Measurements from ENCODE around the gene LRRC28. TPM values are rescaled to one million over a fixed set of nuclear protein-coding genes. Genes with fewer than 3 reads are reported as not detected.

The LRRC28 gene
- total and polyA plus RNA-seq, 9 of the 15 experiments (the other 6 are each of a cell fraction or from before 2014, with no cell fraction given), result 5.5 to 17.4 (median 7.9) TPM

DNA sequence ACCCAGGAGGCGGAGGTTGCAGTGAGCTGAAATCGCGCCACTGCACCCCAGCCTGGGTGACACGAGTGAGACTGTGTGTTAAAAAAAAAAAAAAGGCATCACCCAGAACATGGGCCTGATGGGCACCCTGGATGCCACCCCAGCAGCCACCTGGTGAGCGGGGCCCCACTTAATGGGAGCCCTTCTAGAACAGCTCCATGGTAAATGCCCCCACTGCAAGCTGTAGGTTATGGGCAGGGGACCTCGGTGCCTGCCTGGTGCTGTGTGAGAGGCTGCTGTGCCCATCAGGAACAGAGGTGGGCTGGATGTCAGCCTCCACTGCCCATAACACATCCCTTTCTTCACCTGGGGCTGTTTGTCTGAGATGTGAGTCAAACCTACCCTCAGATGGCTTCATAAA lies 158.3 kb downstream of the LRRC28 start (continued):
- TF ChIP-seq, protein P1, sequence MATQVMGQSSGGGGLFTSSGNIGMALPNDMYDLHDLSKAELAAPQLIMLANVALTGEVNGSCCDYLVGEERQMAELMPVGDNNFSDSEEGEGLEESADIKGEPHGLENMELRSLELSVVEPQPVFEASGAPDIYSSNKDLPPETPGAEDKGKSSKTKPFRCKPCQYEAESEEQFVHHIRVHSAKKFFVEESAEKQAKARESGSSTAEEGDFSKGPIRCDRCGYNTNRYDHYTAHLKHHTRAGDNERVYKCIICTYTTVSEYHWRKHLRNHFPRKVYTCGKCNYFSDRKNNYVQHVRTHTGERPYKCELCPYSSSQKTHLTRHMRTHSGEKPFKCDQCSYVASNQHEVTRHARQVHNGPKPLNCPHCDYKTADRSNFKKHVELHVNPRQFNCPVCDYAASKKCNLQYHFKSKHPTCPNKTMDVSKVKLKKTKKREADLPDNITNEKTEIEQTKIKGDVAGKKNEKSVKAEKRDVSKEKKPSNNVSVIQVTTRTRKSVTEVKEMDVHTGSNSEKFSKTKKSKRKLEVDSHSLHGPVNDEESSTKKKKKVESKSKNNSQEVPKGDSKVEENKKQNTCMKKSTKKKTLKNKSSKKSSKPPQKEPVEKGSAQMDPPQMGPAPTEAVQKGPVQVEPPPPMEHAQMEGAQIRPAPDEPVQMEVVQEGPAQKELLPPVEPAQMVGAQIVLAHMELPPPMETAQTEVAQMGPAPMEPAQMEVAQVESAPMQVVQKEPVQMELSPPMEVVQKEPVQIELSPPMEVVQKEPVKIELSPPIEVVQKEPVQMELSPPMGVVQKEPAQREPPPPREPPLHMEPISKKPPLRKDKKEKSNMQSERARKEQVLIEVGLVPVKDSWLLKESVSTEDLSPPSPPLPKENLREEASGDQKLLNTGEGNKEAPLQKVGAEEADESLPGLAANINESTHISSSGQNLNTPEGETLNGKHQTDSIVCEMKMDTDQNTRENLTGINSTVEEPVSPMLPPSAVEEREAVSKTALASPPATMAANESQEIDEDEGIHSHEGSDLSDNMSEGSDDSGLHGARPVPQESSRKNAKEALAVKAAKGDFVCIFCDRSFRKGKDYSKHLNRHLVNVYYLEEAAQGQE (IDR thresholded peaks at IDR 0.05; ENCODE audit: borderline replicate concordance), result no peak
- TF ChIP-seq, protein P1 (CRISPR knock-in tag; IDR thresholded peaks at IDR 0.05; ENCODE audit: low read depth), result no peak

- no peak for FAIRE-seq
- in situ Hi-C loops (cut with MboI), result no loop called here
- no peak for ATAC-seq
- TF ChIP-seq, protein P2, sequence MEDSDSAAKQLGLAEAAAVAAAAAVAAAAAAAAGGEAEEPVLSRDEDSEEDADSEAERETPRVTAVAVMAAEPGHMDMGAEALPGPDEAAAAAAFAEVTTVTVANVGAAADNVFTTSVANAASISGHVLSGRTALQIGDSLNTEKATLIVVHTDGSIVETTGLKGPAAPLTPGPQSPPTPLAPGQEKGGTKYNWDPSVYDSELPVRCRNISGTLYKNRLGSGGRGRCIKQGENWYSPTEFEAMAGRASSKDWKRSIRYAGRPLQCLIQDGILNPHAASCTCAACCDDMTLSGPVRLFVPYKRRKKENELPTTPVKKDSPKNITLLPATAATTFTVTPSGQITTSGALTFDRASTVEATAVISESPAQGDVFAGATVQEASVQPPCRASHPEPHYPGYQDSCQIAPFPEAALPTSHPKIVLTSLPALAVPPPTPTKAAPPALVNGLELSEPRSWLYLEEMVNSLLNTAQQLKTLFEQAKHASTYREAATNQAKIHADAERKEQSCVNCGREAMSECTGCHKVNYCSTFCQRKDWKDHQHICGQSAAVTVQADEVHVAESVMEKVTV (CRISPR knock-in tag; IDR thresholded peaks at IDR 0.05), result no peak
- TF ChIP-seq MTA1 (IDR thresholded peaks at IDR 0.05; ENCODE audit: borderline replicate concordance) (no peak), PCBP2 (IDR thresholded peaks at IDR 0.05; ENCODE audit: low read depth, low read length, poor library complexity, severe bottlenecking) (no peak), MIER1 (IDR thresholded peaks at IDR 0.05; ENCODE audit: low read depth) (no peak), EP300 (IDR thresholded peaks at IDR 0.05; ENCODE audit: low read length) (no peak), MYBL2 (IDR thresholded peaks at IDR 0.05; ENCODE audit: low read depth) (no peak), MYBL2 (CRISPR knock-in tag; IDR thresholded peaks at IDR 0.05; ENCODE audit: borderline replicate concordance) (no peak)
- TF ChIP-seq, protein P3, sequence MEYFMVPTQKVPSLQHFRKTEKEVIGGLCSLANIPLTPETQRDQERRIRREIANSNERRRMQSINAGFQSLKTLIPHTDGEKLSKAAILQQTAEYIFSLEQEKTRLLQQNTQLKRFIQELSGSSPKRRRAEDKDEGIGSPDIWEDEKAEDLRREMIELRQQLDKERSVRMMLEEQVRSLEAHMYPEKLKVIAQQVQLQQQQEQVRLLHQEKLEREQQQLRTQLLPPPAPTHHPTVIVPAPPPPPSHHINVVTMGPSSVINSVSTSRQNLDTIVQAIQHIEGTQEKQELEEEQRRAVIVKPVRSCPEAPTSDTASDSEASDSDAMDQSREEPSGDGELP (CRISPR knock-in tag; IDR thresholded peaks at IDR 0.05; ENCODE audit: borderline replicate concordance), result no peak
These were observed 159.2 kb downstream of the LRRC28 start for GRCh38 chr15:99410477-99410876.

More at GRCh38 chr15:99410477-99410876, 159.2 kb downstream of the LRRC28 start:
- ChIA-PET POLR2A (interaction anchor here (1.6 kb wide), 1 partner anchor 159 kb away, joined by 3 read pairs; the partner anchor contains the start of gene LRRC28), CTCF (ENCODE audit: low intra/inter-chr PET ratio) (no interaction called here)
- Histone ChIP-seq H3K9me1 (ENCODE audit: control insufficient read depth, insufficient read depth, low read length) (no peaks in the 10 kb centered on the region), H3K9me3 (replicated peaks; ENCODE audit: control insufficient read depth, insufficient read depth, low read depth, low read length) (no peaks in the 10 kb centered on the region), H2AFZ (ENCODE audit: low read depth, low read length) (no peak overlapping the region), H3K36me3 (ENCODE audit: control insufficient read depth, insufficient read depth, low read length) (no peaks in the 10 kb centered on the region), H3K4me2 (ENCODE audit: insufficient read depth, low read length) (no peak overlapping the region), H3K4me1 (replicated peaks in 1 of 2; ENCODE audit: control insufficient read depth in 2 of 2, insufficient read depth in 2 of 2, low read length in 2 of 2) (no peaks in the 10 kb centered on the region; a peak in 2 of 5 replicates), H3K4me3 (no peak overlapping the region), H4K20me1 (replicated peaks; ENCODE audit: control insufficient read depth, insufficient read depth, low read length) (peaks cover 10% of the 10 kb centered on the region; the same call in 1 of the 2 replicates), H3K27ac (ENCODE audit: extremely low read depth, low read depth, low read length) (no peak overlapping the region), H3K27me3 (ENCODE audit: control insufficient read depth in 2 of 2, insufficient read depth in 2 of 2, low read length in 2 of 2) (peaks cover 13 to 70% of the 10 kb centered on the region in 2 experiments; a peak in 4 of 5 replicates), H3K9ac (ENCODE audit: insufficient read depth in 1 of 2, low read depth in 2 of 2, low read length in 2 of 2) (no peak overlapping the region), H3K79me2 (ENCODE audit: control insufficient read depth, insufficient read depth, low read length) (no peaks in the 10 kb centered on the region)
- intact Hi-C loops (cut with micrococcal nuclease), result no loop called here
- no peak for DNase-seq (ENCODE audit: extremely low read depth in 1 of 4, low spot score in 3 of 4)
- 3% methylated on average over 4 of the region's 4 CpGs for WGBS (ENCODE audit: insufficient coverage, low coverage, missing lambda C conversion rate)
- BruUV-seq (replicated peaks), result no TSS peak

Data from K562 (cell line).